ENCODE measurements around the gene GET3.
"Not testable (repeated sequence)": the region's sequence is repeated elsewhere in the genome, so short reads cannot be mapped to it uniquely, and the experiment has no call there.

Gene GET3

DNA sequence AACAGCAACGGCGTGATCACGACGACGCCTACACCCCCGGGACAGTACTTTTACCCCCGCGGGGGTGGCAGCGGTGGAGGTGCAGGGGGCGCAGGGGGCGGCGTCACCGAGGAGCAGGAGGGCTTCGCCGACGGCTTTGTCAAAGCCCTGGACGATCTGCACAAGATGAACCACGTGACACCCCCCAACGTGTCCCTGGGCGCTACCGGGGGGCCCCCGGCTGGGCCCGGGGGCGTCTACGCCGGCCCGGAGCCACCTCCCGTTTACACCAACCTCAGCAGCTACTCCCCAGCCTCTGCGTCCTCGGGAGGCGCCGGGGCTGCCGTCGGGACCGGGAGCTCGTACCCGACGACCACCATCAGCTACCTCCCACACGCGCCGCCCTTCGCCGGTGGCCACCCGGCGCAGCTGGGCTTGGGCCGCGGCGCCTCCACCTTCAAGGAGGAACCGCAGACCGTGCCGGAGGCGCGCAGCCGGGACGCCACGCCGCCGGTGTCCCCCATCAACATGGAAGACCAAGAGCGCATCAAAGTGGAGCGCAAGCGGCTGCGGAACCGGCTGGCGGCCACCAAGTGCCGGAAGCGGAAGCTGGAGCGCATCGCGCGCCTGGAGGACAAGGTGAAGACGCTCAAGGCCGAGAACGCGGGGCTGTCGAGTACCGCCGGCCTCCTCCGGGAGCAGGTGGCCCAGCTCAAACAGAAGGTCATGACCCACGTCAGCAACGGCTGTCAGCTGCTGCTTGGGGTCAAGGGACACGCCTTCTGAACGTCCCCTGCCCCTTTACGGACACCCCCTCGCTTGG lies 55.0 kb downstream of the GET3 start:
- peak; percentile 80 for DNase-seq (ENCODE audit: low spot score)

DNA sequence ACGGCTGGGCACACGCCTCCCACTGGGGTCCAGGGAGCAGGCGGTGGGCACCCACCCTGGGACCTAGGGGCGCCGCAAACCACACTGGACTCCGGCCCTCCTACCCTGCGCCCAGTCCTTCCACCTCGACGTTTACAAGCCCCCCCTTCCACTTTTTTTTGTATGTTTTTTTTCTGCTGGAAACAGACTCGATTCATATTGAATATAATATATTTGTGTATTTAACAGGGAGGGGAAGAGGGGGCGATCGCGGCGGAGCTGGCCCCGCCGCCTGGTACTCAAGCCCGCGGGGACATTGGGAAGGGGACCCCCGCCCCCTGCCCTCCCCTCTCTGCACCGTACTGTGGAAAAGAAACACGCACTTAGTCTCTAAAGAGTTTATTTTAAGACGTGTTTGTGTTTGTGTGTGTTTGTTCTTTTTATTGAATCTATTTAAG lies 55.6 kb downstream of the GET3 start:
- DNase-seq (ENCODE audit: low spot score) = no peak

DNA sequence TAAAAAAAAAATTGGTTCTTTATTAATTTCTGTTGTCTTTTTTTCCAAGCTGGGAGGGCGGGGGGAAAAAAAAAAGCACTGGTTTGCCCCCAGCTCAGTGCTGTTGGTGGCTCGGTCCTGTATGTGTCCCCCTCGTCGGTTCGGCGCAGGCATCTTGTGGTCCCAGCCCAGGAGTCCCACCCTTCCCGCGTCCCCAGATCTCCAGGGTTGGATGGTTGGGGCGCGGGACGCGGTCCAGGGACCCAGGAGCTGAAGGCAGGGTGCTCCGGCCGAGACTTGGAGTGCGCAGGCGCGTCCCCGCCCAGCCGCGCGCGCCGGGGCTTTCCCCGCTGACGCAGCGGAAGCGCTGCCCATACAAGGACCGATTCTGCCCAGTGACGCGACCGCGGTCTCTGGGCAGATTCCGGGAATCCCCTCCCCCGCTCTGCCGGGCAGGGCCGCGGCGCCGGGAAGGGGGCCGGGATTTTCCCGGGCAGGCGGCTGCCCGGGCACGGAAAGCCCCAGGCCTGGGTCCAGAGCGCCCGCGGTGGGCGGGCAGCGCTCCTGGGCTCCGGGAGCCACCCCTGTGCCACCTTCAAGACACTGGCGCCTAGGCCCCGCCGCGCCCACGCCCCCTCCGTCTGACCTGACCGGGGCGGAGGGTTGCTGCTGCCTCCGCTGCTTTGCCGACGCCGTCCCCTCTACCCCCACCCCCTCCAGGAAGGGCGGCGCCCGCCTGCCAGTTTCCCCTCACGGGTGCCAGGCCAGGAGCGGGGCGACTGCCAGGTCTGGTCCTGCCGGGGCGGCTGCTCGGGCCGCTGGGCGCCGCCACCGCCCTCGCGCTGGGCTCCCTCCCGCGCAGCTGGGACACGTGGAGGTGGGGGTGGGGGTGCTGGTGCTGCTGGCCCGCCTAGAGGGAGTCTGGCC lies 56.2 kb downstream of the GET3 start:
- peak; percentile 99 for DNase-seq (ENCODE audit: low spot score)

DNA sequence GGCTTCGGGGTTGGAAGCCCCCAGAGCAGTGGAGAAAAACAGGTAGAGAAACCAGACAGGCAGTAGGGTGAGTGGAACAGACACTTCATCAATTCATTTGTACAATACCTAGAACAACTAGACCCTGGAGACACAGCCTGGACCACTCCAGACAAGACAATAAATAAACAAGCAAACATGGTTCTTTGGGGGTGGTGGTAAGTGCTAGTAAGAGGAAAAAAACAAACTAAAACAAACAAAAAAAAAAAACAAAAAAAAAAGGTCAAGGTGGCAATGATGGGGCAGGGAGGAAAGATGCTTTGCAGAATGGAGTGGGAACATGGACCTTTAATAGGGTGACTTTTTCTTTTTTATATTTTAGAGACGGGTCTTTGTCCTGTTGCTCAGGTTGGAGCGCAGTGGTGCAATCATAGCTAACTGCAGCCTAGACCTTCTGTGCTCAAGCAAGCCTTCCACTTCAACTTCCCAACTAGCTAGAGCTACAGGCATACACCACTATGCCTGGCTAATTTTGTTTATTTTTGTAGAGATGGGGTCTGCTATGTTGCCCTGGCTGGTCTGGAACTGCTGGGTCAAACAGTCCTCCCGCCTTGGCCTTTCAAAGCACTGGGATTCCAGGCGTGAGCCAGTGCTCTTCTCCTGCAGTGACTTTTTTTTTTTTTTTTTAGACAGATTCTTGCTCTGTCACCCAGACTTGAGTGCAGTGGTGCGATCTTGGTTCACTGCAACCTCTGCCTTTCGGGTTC lies 57.1 kb downstream of the GET3 start:
- DNase-seq (ENCODE audit: low spot score) = no peak

DNA sequence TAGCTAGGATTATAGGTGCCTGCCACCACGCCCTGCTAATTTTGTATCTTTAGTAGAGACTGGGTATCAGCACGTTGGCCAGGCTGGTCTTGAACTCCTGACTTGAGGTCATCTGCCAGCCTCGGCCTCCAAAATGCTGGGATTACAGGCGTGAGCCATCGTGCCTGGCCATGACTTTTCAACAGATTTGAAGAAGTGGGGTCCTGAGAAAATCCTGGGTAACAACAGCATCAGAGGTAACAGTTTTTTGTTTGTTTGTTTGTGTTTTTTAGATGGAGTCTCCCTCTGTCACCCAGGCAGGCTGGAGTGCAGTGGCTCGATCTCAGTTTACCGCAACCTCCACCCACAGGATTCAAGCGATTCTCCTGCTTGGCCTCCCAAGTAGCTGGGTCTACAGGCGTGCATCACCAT lies 57.7 kb downstream of the GET3 start:
- no peak for DNase-seq (ENCODE audit: low spot score)

DNA sequence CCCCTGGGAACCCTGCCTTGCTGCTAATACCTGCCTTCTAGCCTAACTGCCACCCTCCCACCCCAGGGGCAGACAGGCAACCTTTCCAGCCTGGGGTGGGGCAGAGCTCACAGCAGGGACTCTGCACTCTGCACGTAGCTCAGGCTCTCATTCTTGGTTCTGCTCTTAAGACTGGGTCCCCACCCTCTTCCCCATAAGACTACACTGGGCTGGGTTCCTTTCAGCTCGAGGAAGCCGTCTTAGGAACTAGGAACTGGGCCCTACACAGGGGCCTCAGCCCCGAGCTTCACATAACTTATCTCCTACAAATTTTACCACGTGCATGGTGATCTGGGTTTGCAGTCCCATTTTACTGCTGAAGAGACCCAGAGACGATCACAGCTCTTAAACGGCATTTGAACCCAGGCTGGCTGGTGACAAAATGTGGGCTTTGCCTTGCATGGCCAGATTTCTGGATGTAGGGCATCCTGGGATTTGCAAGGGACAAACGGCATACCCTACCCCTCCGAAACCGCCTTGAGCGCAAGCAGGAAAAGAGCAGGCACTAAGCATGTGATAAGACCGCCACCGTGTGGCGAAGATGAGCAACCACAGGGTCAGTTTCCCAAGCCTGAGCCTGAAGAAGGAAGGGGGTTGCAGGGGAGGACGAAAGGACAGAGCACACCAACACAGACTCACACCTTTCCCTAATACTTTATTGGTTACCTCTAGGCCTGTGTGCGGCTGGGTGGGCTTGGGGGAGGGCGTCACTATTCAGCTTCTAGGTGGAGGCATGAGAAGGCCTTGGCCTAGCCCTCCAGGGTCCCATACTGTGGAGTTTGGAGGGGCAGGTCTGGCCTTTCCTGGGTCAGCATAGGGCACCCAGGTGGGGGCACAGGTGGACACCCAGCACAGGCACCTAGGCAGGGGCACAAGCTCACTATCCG lies 59.1 kb downstream of the GET3 start:
- peak; percentile 90 for DNase-seq (ENCODE audit: low spot score)

DNA sequence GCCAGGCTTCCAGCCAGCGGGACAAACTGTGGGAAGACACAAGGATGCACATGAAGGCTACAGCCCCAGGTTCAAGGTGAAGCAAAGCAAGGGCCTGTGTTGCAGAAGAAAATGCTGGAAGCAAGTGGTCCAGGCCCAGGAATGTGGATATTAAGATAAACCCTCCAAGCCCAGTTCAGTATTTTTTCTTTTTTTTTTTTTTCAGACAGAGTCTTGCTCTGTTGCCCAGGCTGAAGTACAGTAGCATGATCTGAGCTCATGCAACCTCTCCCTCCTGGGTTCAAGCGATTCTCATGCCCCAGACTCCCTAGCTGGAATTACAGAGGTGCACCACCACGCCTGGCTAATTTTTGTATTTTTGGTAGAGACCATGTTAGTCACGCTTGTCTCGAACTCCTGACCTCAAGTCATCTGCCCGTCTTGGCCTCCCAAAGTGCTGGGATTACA lies 59.9 kb downstream of the GET3 start:
- DNase-seq (ENCODE audit: low spot score) = peak; percentile 15

DNA sequence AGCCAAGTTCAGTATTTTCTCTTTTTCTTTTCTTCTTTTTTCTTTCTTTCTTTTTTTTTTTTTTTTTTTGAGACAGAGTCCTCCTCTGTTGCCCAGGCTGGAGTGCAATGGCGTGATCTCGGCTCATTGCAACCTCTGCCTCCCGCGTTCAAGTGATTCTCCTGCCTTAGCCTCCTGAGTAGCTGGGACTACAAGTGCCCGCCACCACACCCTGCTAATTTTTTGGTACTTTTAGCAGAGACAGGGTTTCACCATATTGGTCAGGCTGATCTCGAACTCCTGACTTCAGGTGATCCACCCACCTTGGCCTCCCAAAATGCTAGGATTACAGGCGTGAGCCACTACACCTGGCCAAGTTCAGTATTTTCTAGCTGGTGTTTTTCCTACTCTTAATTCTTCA lies 60.3 kb downstream of the GET3 start:
- DNase-seq (ENCODE audit: low spot score) = not testable (repeated sequence)

Data from hematopoietic multipotent progenitor cell treated with erythropoietin and hydrocortisone succinate and interleukin-3 and kit ligand, for 17 days (in vitro differentiated cells).